OCI-LY1 (cell line): ENCODE results near the gene EEIG1.

Experiments
- H2AFZ ChIP-seq: fragments of 200-600 bp; sonication (generic), shearing (Covaris generic); 2 replicates; pipeline ENCODE4 v1.6.0; 2014; ENCODE audit warnings: antibody characterized with exemption, mild to moderate bottlenecking, low read length
- H3F3A ChIP-seq: fragments of 200-600 bp; sonication (generic), shearing (Covaris generic); 2 replicates; pipeline ENCODE4 v1.6.0; 2014; ENCODE audit warnings: mild to moderate bottlenecking, antibody characterized with exemption, low read length, moderate library complexity; ENCODE audit not compliant: insufficient read depth
- H3K27ac ChIP-seq: fragments of 200-600 bp; sonication (generic); 2 replicates; pipeline ENCODE4 v1.5.1; 2014; ENCODE audit warnings: low read length, mixed run types, mild to moderate bottlenecking, low read depth; ENCODE audit not compliant: poor library complexity, severe bottlenecking
- H3K27me3 ChIP-seq: fragments of 200-600 bp; sonication (generic); 2 replicates; pipeline ENCODE4 v1.6.0; 2014; ENCODE audit warnings: antibody characterized with exemption, mild to moderate bottlenecking, low read length, moderate library complexity; ENCODE audit not compliant: insufficient read depth
- H3K36me3 ChIP-seq: fragments of 200-600 bp; sonication (generic); 2 replicates; pipeline ENCODE4 v1.6.1; 2014; ENCODE audit warnings: mild to moderate bottlenecking, antibody characterized with exemption, low read length, moderate library complexity, mixed read lengths; ENCODE audit not compliant: insufficient read depth
- H3K4me1 ChIP-seq: fragments of 200-600 bp; sonication (generic); 2 replicates; pipeline ENCODE4 v1.5.1; 2014; ENCODE audit warnings: mild to moderate bottlenecking, low read length, moderate library complexity; ENCODE audit not compliant: insufficient read depth, severe bottlenecking
- H3K4me2 ChIP-seq: fragments of 200-600 bp; sonication (generic), shearing (Covaris generic); 2 replicates; pipeline ENCODE4 v1.6.1; 2014; ENCODE audit warnings: low read length
- H3K4me3 ChIP-seq: fragments of 200-600 bp; sonication (generic); 2 replicates; pipeline ENCODE4 v1.5.1; 2014; ENCODE audit warnings: low read length, low read depth, mild to moderate bottlenecking, mixed read lengths; ENCODE audit not compliant: poor library complexity, severe bottlenecking
- H3K79me2 ChIP-seq: fragments of 200-600 bp; shearing (Covaris generic); 2 replicates; pipeline ENCODE4 v1.6.1; 2016; ENCODE audit warnings: mixed run types, low read length, mixed read lengths; ENCODE audit not compliant: insufficient read depth
- H3K9ac ChIP-seq: fragments of 200-600 bp; sonication (generic), shearing (Covaris generic); 2 replicates; pipeline ENCODE4 v1.6.1; 2014; ENCODE audit warnings: mild to moderate bottlenecking, low read length, mixed read lengths
- H3K9me2 ChIP-seq: fragments of 200-600 bp; sonication (generic), shearing (Covaris generic); 2 replicates; pipeline ENCODE4 v1.6.1; 2014; ENCODE audit warnings: low read depth, mild to moderate bottlenecking, low read length, mixed read lengths
- H3K9me3 ChIP-seq: fragments of 200-600 bp; shearing (Covaris generic); 2 replicates; pipeline ENCODE4 v1.6.1; 2014; ENCODE audit warnings: low read length, mixed read lengths
- H4K20me1 ChIP-seq: fragments of 200-600 bp; sonication (generic), shearing (Covaris generic); 2 replicates; pipeline ENCODE4 v1.6.0; 2016; ENCODE audit warnings: mild to moderate bottlenecking, low read length; ENCODE audit not compliant: insufficient read depth
- CTCF ChIP-seq: fragments of 200-600 bp; sonication (generic), shearing (Covaris generic); IDR thresholded peaks from 2 replicates; pipeline ENCODE4 v1.5.1; 2017; ENCODE audit warnings: mild to moderate bottlenecking, antibody characterized with exemption, low read length, moderate library complexity, mixed read lengths
- EZH2 ChIP-seq: fragments of 200-600 bp; sonication (generic), shearing (Covaris generic); IDR thresholded peaks from 2 replicates; pipeline ENCODE4 v1.8.0; 2017; ENCODE audit warnings: borderline replicate concordance, mixed run types, mild to moderate bottlenecking, antibody characterized with exemption, low read length, moderate library complexity, mixed read lengths

EEIG1 gene

GRCh38 chr9:128015696-128016095 is 34.9 kb upstream of the EEIG1 start:
- H2AFZ ChIP-seq: no peak overlapping the region
- H3F3A ChIP-seq: no peaks in the 10 kb centered on the region
- H3K79me2 ChIP-seq: no peaks in the 10 kb centered on the region
- no peak overlapping the region for H3K9ac ChIP-seq
- H4K20me1 ChIP-seq: no peaks in the 10 kb centered on the region
- H3K4me3 ChIP-seq: no peak overlapping the region
- no peaks in the 10 kb centered on the region for H3K9me3 ChIP-seq
- TF ChIP-seq CTCF: no peak
- TF ChIP-seq EZH2: no peak
- no peaks in the 10 kb centered on the region for H3K36me3 ChIP-seq
- no peak overlapping the region for H3K27ac ChIP-seq
- H3K9me2 ChIP-seq: no peaks in the 10 kb centered on the region
- peaks cover 5% of the 10 kb centered on the region for H3K4me1 ChIP-seq
- H3K27me3 ChIP-seq: peaks cover 3% of the 10 kb centered on the region; the same call in 1 of the 2 replicates
- H3K4me2 ChIP-seq: no peak overlapping the region

- Histone ChIP-seq H3K27me3 (peaks cover 3% of the 10 kb centered on the region; the same call in 1 of the 2 replicates), H3K36me3 (no peaks in the 10 kb centered on the region), H3K9me2 (no peaks in the 10 kb centered on the region), H3K79me2 (no peaks in the 10 kb centered on the region), H3K9ac (no peak overlapping the region), H3K4me1 (peaks cover 21% of the 10 kb centered on the region), H4K20me1 (no peaks in the 10 kb centered on the region), H2AFZ (no peak overlapping the region), H3F3A (no peaks in the 10 kb centered on the region), H3K4me2 (no peak overlapping the region), H3K4me3 (no peak overlapping the region), H3K9me3 (no peaks in the 10 kb centered on the region), H3K27ac (no peak overlapping the region)
- no peak for TF ChIP-seq CTCF
- no peak for TF ChIP-seq EZH2
These were observed 30.5 kb upstream of the EEIG1 start for GRCh38 chr9:128011071-128011817.

GRCh38 chr9:128009639-128010038 is 28.9 kb upstream of the EEIG1 start:
- no peaks in the 10 kb centered on the region for H4K20me1 ChIP-seq
- no peaks in the 10 kb centered on the region for H3K79me2 ChIP-seq
- no peak overlapping the region for H2AFZ ChIP-seq
- H3K4me2 ChIP-seq: no peak overlapping the region
- no peaks in the 10 kb centered on the region for H3K36me3 ChIP-seq
- no peak overlapping the region for H3K9ac ChIP-seq
- no peaks in the 10 kb centered on the region for H3K9me2 ChIP-seq
- TF ChIP-seq EZH2 (no peak), CTCF (no peak)
- no peak overlapping the region for H3K4me3 ChIP-seq
- H3K27me3 ChIP-seq: peaks cover 3% of the 10 kb centered on the region; the same call in 1 of the 2 replicates
- no peaks in the 10 kb centered on the region for H3F3A ChIP-seq
- H3K27ac ChIP-seq: no peak overlapping the region
- peaks cover 24% of the 10 kb centered on the region for H3K4me1 ChIP-seq
- no peaks in the 10 kb centered on the region for H3K9me3 ChIP-seq
